Measurements from ENCODE around the gene KCNQ1.

KCNQ1 gene

GRCh38 chr11:2579315-2580060 lies 134.7 kb downstream of the KCNQ1 start:
- DNase-seq (ENCODE audit: low read depth, low spot score), result no peak

- no peak for DNase-seq (ENCODE audit: low read depth, low spot score)
Measured at GRCh38 chr11:2580061-2580421, 135.2 kb downstream of the KCNQ1 start.

DNA sequence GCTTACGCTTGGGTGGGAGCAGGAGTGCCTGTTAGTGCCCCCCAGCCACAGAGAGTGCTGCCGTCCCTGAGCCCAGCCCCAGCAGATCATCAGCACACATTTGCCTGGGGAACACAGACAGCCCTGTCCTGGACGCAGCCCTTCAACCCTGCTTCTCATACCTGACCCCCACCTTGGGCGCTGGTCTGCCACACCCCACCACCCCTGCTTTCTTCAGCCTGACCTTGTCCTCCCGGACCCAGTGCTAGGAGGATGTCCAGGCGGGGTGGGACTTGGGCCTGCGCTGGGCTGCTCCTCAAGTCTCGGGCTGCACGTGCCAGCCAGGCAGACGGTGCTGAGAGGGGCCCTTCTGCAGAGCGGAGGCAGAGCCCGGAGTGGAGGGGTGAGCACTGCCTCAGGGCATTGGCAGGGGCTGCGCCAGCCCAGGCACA lies 135.8 kb downstream of the KCNQ1 start:
- no peak for DNase-seq (ENCODE audit: low read depth, low spot score)

DNA sequence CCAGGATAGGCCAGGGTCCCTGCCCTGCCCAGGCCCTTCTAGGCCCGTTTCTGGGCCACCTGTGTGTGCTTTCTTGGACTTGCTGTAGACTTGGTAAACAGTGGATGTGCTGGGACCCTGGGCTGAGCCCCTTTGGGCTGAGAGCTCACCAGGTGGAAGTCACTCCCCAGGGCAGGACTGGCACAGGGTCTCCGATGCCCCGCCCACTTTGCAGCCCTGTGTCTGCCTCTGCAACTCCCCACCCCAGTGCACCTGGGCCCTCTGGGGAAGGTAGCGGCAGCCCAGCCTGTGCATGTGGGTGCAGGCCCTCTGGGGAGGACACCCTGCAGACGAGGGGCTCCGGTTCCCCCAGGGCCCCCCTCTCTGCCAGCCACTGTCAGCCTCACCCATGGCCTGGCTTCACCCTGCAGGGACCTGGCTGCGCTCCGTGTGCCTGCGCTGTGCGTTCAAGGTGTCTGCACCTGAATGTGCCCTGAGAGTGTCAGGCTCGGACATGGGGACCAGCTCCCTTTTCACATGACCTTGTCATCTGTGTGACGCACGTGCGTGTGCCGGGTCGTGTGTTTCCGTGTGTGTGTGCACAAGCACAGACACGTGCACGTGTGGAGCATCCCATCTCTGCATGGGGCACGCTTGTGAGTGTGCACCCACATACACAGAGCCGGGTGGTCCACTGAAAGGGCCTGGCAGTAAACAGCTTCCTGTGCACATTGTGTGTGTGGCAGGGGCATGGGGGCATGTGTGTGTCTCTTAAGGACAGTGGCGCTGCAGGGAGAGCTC lies 136.5 kb downstream of the KCNQ1 start:
- no peak for DNase-seq (ENCODE audit: low read depth, low spot score)

DNA sequence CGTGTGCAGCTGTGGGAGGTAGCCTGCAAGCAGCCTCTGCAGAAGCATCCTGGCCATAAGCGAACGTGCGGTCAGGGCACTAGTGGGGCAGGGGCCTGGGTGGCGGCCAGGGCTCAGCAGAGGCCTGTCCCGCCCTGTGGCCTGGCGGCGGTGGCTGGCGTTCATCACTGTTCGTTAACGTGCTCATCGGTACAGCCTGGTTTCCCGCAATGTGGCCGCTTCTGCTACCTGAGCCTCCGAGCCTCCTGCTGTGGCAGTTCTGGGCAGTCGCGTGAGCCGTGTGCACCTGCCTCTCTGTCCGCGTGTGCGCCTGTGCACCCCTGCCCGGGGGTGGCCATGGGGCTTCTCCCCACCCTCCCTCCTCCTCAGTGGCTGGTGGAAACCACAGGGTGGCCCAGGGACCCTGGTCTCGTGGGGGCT lies 137.1 kb downstream of the KCNQ1 start:
- DNase-seq (ENCODE audit: low read depth, low spot score), result no peak

GRCh38 chr11:2582351-2582945 lies 137.6 kb downstream of the KCNQ1 start:
- no peak for DNase-seq (ENCODE audit: low read depth, low spot score)

GRCh38 chr11:2582946-2583604 lies 138.3 kb downstream of the KCNQ1 start:
- DNase-seq (ENCODE audit: low read depth, low spot score), result no peak

- no peak for DNase-seq (ENCODE audit: low read depth, low spot score)
Measured at GRCh38 chr11:2583605-2583958, 138.8 kb downstream of the KCNQ1 start.

GRCh38 chr11:2584434-2584811 lies 139.6 kb downstream of the KCNQ1 start:
- DNase-seq (ENCODE audit: low read depth, low spot score), result no peak

GRCh38 chr11:2584812-2585565 lies 140.2 kb downstream of the KCNQ1 start:
- no peak for DNase-seq (ENCODE audit: low read depth, low spot score)

GRCh38 chr11:2585566-2586086 lies 140.8 kb downstream of the KCNQ1 start:
- no peak for DNase-seq (ENCODE audit: low read depth, low spot score)

- no peak for DNase-seq (ENCODE audit: low read depth, low spot score)
Measured at GRCh38 chr11:2586087-2586792, 141.4 kb downstream of the KCNQ1 start.

GRCh38 chr11:2586793-2587131 lies 142.0 kb downstream of the KCNQ1 start:
- no peak for DNase-seq (ENCODE audit: low read depth, low spot score)

DNA sequence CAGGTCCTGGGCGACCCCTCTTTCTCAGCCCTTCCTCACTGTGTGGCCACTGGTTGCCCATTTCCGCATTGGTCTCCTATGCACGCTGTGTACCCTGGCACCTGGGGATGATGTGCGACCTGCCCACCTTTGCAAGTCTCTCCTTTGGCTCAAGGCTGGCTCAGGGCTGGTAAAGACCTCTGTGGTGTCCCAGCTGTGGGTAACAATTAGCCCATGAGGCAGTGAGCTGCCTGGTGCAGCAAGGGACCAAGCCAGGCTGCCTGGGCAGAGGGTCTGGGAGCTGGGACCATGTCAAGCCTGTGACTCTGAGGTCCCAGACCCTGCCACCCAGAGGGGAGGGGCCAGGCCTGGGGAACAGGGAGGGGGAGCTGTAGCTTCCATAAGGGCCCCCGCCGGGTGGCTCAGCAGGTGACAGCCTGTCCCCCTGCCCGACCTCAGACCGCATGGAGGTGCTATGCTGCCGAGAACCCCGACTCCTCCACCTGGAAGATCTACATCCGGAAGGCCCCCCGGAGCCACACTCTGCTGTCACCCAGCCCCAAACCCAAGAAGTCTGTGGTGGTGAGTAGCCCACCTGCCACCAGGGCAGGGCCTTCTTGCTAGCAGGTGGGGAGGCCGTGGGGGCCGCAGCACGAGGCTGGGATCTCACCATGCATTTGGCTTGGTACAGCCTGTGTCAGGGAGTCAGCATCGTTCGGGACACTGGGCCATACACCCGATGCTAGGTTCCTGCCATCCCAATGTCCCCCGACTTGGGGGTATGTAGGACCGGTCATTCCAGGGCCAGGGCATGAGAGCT lies 142.5 kb downstream of the KCNQ1 start:
- no peak for DNase-seq (ENCODE audit: low read depth, low spot score)

GRCh38 chr11:2587976-2588748 lies 143.4 kb downstream of the KCNQ1 start:
- DNase-seq (ENCODE audit: low read depth, low spot score), result no peak

DNA sequence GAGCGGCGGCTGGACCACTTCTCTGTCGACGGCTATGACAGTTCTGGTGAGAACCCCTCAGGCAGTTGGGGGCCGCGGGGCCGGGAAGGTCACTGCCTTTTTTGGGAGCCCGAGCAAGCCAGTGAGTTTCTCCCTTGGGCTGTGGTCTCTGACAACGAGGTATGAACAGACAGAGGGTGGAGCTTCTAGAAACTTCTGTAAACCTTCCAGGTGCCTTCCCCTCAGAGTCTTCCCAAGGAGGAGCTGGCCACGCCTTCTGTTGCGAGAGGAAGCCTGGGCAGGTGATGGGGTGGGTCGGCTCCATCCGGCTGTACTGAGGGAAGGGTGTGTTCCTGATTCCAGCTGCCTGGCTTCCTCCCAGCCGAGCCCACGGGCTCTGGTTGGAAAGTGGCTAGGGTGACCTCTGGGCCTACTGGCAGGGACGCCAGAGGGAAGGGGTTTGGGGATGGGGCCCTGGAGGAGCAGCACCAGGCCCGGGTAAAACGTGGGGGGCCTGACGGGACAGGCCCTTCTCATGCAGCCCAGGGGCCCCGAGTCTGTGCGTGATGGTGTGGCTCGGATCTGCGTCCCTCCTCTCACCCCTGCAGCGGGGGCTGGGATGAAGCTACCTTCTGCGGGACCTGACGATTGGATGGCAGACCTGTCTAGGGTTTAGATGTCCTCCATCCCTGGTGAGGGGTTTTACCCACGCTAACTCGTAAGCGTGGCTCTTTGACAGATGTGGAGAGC lies 144.2 kb downstream of the KCNQ1 start:
- DNase-seq (ENCODE audit: low read depth, low spot score), result no peak

GRCh38 chr11:2589538-2589934 lies 144.7 kb downstream of the KCNQ1 start:
- no peak for DNase-seq (ENCODE audit: low read depth, low spot score)

GRCh38 chr11:2590131-2590964 lies 145.5 kb downstream of the KCNQ1 start:
- DNase-seq (ENCODE audit: low read depth, low spot score), result no peak

Measured in activated CD4-positive, CD25-positive, alpha-beta regulatory T cell treated with anti-CD3 and anti-CD28 coated beads, Interleukin-2, amount 50 U/mL, for 16 hours (primary cell).